Measurements from ENCODE around the gene METRNL. TPM values are rescaled to one million over a fixed set of nuclear protein-coding genes. Genes with fewer than 3 reads are reported as not detected.

Gene METRNL
- total RNA-seq, 1 experiment from 2014 or later, result 44.6 TPM

DNA sequence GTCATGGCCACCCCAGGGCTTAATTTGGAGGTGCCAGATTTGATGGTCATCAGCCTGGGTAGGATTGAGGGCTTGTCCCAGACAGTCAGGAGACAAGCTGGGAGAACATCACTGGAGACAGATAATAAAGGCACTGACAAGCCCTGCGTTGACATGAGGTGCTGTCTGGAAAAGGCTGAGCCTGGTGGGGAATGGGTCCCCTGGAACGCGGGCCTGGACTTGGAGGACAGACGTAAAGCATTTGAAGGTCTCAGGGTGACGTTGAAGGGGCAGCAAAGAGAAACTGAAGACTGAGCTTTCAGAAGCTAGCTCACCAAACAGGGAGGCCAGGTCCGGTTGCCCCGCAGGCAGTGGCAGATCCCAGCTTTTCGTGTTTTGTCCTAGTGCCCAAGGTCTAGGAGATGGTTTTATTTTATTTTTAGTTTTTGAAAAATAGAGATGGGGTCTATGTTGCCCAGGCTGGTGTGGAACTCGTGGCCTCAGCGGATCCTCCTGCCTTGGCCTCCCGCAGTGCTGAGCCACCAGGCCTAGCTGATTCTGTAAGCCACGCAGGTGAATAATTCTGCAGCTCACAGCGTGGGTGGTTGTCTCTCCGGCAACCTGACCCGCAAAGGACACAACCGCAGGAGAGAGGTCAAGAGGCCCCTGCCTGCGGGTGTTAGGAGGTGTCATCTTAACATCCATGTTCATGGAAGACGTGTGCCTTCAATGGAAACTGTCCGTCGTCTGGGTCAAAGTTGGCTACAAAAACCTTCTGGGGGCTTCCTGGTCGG is 37.6 kb downstream of the METRNL start:
- POLR2A ChIA-PET (ENCODE audit: unreplicated experiment), result no interaction called here
- intact Hi-C loops (cut with micrococcal nuclease; ENCODE audit: unreplicated experiment), result no loop called here
- no peak overlapping the region for H2AFZ ChIP-seq
- H3K79me2 ChIP-seq (ENCODE audit: low read depth), result no peaks in the 10 kb centered on the region
- no peak for DNase-seq
- no peak overlapping the region for H3K27ac ChIP-seq
- no peaks in the 10 kb centered on the region for H3K9me2 ChIP-seq (ENCODE audit: insufficient read depth)
- no peaks in the 10 kb centered on the region for H3K36me3 ChIP-seq (ENCODE audit: low read depth)
- H4K20me1 ChIP-seq (ENCODE audit: insufficient read depth), result no peaks in the 10 kb centered on the region
- H3F3A ChIP-seq (ENCODE audit: insufficient read depth, low read depth), result no peaks in the 10 kb centered on the region
- H3K4me1 ChIP-seq (replicated peaks; ENCODE audit: insufficient read depth), result no peaks in the 10 kb centered on the region
- H3K27me3 ChIP-seq (ENCODE audit: insufficient read depth, low read depth), result no peaks in the 10 kb centered on the region
- no peak overlapping the region for H3K4me3 ChIP-seq
- no TSS peak for BruUV-seq (replicated peaks)
- CTCF ChIA-PET, result no interaction called here
- H3K4me2 ChIP-seq, result no peak overlapping the region
- no peak for TF ChIP-seq EZH2 (IDR thresholded peaks at IDR 0.05; ENCODE audit: low read depth)
- TF ChIP-seq CTCF (conservative IDR thresholded peaks at IDR 0.05), result no peak
- no peaks in the 10 kb centered on the region for H3K9me3 ChIP-seq (ENCODE audit: insufficient read depth, low read depth)

DNA sequence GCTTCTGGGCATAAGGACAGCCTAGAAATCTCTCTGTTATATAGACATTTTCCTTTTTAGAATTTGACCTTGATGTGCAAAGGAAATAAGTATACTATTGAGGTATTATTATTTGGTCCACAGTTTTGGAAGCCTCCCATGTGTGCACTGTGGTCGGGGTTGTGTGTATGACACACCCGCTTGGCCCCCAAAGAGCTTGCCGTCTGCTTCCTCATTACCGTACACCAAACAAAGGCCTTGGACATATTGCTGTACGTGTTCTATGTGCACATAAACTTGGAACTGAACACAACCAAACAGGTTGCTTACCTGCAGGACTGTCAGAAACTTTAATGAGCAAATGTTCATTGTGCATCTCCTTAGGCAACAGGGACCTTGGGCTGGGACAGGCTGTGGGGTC is 38.2 kb downstream of the METRNL start:
- POLR2A ChIA-PET (ENCODE audit: unreplicated experiment), result no interaction called here
- Histone ChIP-seq H3K79me2 (ENCODE audit: low read depth) (no peaks in the 10 kb centered on the region), H3K4me1 (replicated peaks; ENCODE audit: insufficient read depth) (no peaks in the 10 kb centered on the region), H3K27ac (no peak overlapping the region), H3K9me3 (ENCODE audit: insufficient read depth, low read depth) (no peaks in the 10 kb centered on the region), H3K4me2 (no peak overlapping the region), H3K4me3 (no peak overlapping the region), H3K36me3 (ENCODE audit: low read depth) (no peaks in the 10 kb centered on the region), H2AFZ (no peak overlapping the region), H3K27me3 (ENCODE audit: insufficient read depth, low read depth) (no peaks in the 10 kb centered on the region), H3K9me2 (ENCODE audit: insufficient read depth) (no peaks in the 10 kb centered on the region), H3F3A (ENCODE audit: insufficient read depth, low read depth) (no peaks in the 10 kb centered on the region), H4K20me1 (ENCODE audit: insufficient read depth) (no peaks in the 10 kb centered on the region)
- CTCF ChIA-PET, result no interaction called here
- intact Hi-C loops (cut with micrococcal nuclease; ENCODE audit: unreplicated experiment), result no loop called here
- TF ChIP-seq EZH2 (IDR thresholded peaks at IDR 0.05; ENCODE audit: low read depth), result no peak
- TF ChIP-seq CTCF (conservative IDR thresholded peaks at IDR 0.05), result no peak
- no TSS peak for BruUV-seq (replicated peaks)
- no peak for DNase-seq

GRCh38 chr17:83118071-83118841 is 38.8 kb downstream of the METRNL start:
- no peaks in the 10 kb centered on the region for H3K9me2 ChIP-seq (ENCODE audit: insufficient read depth)
- H2AFZ ChIP-seq, result no peak overlapping the region

More at GRCh38 chr17:83118071-83118841, 38.8 kb downstream of the METRNL start:
- Histone ChIP-seq H3K79me2 (ENCODE audit: low read depth) (no peaks in the 10 kb centered on the region), H4K20me1 (ENCODE audit: insufficient read depth) (no peaks in the 10 kb centered on the region), H3K27me3 (ENCODE audit: insufficient read depth, low read depth) (no peaks in the 10 kb centered on the region), H3K27ac (no peak overlapping the region), H3K9me3 (ENCODE audit: insufficient read depth, low read depth) (no peaks in the 10 kb centered on the region), H3K4me2 (no peak overlapping the region), H3K36me3 (ENCODE audit: low read depth) (no peaks in the 10 kb centered on the region), H3F3A (ENCODE audit: insufficient read depth, low read depth) (no peaks in the 10 kb centered on the region), H3K4me3 (no peak overlapping the region), H3K4me1 (replicated peaks; ENCODE audit: insufficient read depth) (no peaks in the 10 kb centered on the region)
- intact Hi-C loops (cut with micrococcal nuclease; ENCODE audit: unreplicated experiment), result no loop called here
- CTCF ChIA-PET, result no interaction called here
- TF ChIP-seq CTCF (conservative IDR thresholded peaks at IDR 0.05), result no peak
- BruUV-seq (replicated peaks), result no TSS peak
- POLR2A ChIA-PET (ENCODE audit: unreplicated experiment), result no interaction called here
- no peak for DNase-seq

Data from PC-9 (cell line).